ENCODE measurements around the gene PRELP.

DNA sequence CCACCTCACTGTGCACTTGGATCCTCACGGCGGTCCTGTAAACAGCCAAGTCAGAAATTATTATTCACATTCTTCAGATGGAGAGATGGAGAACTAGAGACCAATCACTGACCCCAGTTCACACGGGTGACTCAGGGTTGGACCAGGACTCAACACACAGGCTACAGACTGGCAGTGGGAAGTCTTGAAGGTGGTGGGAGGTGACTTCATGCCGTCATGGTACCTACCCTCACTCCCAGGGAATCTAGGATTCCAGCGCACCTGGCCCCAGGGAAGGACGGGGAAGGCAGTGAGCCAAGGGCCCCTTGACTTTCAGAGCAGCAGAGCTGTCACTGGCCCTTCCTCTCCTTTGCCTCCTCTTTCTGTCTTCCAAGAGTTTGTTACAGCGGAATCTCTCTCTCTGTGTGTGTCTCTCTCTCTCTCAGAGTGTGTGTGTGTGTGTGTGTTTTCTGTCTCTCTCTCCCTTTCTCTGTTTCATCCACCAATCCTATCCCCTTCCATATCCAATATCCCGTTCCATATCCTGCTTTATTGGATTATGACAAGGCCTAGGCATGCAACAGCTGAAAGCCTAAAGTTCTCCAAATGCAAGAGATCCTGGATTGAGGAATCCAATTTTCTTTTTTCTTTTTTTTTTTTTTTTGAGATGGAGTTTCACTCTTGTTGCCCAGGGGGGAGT is 30.1 kb downstream of the PRELP start:
- TF ChIP-seq, protein P1, sequence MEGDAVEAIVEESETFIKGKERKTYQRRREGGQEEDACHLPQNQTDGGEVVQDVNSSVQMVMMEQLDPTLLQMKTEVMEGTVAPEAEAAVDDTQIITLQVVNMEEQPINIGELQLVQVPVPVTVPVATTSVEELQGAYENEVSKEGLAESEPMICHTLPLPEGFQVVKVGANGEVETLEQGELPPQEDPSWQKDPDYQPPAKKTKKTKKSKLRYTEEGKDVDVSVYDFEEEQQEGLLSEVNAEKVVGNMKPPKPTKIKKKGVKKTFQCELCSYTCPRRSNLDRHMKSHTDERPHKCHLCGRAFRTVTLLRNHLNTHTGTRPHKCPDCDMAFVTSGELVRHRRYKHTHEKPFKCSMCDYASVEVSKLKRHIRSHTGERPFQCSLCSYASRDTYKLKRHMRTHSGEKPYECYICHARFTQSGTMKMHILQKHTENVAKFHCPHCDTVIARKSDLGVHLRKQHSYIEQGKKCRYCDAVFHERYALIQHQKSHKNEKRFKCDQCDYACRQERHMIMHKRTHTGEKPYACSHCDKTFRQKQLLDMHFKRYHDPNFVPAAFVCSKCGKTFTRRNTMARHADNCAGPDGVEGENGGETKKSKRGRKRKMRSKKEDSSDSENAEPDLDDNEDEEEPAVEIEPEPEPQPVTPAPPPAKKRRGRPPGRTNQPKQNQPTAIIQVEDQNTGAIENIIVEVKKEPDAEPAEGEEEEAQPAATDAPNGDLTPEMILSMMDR (IDR thresholded peaks at IDR 0.05) = no peak
- TF ChIP-seq POLR2AphosphoS5 (IDR thresholded peaks at IDR 0.05; ENCODE audit: low read depth, low read length) = no peak
- TF ChIP-seq, protein P2, sequence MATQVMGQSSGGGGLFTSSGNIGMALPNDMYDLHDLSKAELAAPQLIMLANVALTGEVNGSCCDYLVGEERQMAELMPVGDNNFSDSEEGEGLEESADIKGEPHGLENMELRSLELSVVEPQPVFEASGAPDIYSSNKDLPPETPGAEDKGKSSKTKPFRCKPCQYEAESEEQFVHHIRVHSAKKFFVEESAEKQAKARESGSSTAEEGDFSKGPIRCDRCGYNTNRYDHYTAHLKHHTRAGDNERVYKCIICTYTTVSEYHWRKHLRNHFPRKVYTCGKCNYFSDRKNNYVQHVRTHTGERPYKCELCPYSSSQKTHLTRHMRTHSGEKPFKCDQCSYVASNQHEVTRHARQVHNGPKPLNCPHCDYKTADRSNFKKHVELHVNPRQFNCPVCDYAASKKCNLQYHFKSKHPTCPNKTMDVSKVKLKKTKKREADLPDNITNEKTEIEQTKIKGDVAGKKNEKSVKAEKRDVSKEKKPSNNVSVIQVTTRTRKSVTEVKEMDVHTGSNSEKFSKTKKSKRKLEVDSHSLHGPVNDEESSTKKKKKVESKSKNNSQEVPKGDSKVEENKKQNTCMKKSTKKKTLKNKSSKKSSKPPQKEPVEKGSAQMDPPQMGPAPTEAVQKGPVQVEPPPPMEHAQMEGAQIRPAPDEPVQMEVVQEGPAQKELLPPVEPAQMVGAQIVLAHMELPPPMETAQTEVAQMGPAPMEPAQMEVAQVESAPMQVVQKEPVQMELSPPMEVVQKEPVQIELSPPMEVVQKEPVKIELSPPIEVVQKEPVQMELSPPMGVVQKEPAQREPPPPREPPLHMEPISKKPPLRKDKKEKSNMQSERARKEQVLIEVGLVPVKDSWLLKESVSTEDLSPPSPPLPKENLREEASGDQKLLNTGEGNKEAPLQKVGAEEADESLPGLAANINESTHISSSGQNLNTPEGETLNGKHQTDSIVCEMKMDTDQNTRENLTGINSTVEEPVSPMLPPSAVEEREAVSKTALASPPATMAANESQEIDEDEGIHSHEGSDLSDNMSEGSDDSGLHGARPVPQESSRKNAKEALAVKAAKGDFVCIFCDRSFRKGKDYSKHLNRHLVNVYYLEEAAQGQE (IDR thresholded peaks at IDR 0.05; ENCODE audit: insufficient read depth in 1 of 2, low read depth in 2 of 2, low read length in 1 of 2) = no peak
- TF ChIP-seq SIN3A (IDR thresholded peaks at IDR 0.05; ENCODE audit: borderline replicate concordance, insufficient read depth, low read depth, low read length) = no peak
- TF ChIP-seq TCF7L2 (IDR thresholded peaks at IDR 0.05; ENCODE audit: low read depth, low read length) = no peak
